ENCODE results near the gene THAP2.

DNA sequence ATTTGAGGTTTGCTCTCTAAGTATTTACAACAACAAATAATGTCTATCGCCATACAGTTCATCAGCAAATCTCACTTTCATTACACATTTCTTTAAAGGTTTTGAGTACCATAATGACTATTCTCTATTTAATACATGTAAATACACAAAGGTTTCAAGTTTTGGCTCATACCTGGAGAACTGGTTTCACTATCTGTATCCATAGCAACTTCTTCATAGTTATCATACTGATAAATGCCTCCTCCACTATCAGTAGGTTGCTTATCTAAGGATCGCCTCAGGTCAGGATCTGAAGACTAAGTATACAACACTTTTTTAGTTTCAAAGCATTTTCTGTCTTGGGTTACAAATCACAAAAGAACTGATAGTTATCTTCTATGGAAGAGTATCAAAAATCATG is 21.8 kb upstream of the THAP2 start:
- TF ChIP-seq, protein P1, sequence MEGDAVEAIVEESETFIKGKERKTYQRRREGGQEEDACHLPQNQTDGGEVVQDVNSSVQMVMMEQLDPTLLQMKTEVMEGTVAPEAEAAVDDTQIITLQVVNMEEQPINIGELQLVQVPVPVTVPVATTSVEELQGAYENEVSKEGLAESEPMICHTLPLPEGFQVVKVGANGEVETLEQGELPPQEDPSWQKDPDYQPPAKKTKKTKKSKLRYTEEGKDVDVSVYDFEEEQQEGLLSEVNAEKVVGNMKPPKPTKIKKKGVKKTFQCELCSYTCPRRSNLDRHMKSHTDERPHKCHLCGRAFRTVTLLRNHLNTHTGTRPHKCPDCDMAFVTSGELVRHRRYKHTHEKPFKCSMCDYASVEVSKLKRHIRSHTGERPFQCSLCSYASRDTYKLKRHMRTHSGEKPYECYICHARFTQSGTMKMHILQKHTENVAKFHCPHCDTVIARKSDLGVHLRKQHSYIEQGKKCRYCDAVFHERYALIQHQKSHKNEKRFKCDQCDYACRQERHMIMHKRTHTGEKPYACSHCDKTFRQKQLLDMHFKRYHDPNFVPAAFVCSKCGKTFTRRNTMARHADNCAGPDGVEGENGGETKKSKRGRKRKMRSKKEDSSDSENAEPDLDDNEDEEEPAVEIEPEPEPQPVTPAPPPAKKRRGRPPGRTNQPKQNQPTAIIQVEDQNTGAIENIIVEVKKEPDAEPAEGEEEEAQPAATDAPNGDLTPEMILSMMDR (IDR thresholded peaks at IDR 0.05): no peak
- TF ChIP-seq POLR2A (IDR thresholded peaks at IDR 0.05): no peak

Measured in testis (tissue), 2 donors.